ENCODE results near the gene TMEM179.
"Not testable (repeated sequence)": the region's sequence is repeated elsewhere in the genome, so short reads cannot be mapped to it uniquely, and the experiment has no call there.

TMEM179 gene

DNA sequence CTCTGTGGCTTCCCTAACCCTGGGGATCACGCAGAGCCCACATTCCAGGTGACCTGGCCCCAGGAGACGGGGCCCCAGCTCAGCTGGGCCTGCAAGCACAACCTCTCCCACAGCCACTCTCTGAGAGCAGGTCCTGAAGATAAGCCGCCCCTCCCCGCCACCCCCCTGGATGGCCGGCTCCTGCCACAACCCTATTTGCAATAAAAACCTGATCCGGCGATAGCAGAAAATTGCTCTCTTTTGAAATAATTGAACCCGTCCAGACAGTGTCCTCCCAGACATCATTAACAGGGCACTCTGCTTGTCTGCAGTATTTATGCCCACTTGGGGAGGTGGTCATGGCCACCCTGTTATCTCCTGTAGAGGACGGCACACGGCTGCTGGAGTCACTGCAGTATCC is 20.0 kb downstream of the TMEM179 start:
- H3K36me3 ChIP-seq (ENCODE audit: insufficient read depth, low read length) = no peaks in the 10 kb centered on the region
- H3K27ac ChIP-seq (ENCODE audit: low read depth, low read length) = no peak overlapping the region
- no peaks in the 10 kb centered on the region for H3K79me2 ChIP-seq (ENCODE audit: control insufficient read depth, insufficient read depth, low read length, unreplicated experiment)
- H3K4me1 ChIP-seq (ENCODE audit: control insufficient read depth, insufficient read depth, low read length, unreplicated experiment) = no peaks in the 10 kb centered on the region
- H2AFZ ChIP-seq (ENCODE audit: low read length, unreplicated experiment) = no peak overlapping the region
- no peak overlapping the region for H3K4me3 ChIP-seq (ENCODE audit: low read depth, low read length)
- peaks cover 66% of the 10 kb centered on the region for H3K27me3 ChIP-seq (ENCODE audit: insufficient read depth, low read length)

GRCh38 chr14:104583424-104584306 is 20.9 kb downstream of the TMEM179 start:
- Histone ChIP-seq H3K4me3 (ENCODE audit: low read depth, low read length) (no peak overlapping the region), H3K27me3 (ENCODE audit: insufficient read depth, low read length) (peaks cover 75% of the 10 kb centered on the region), H2AFZ (ENCODE audit: low read length, unreplicated experiment) (no peak overlapping the region), H3K4me1 (ENCODE audit: control insufficient read depth, insufficient read depth, low read length, unreplicated experiment) (no peaks in the 10 kb centered on the region), H3K79me2 (ENCODE audit: control insufficient read depth, insufficient read depth, low read length, unreplicated experiment) (no peaks in the 10 kb centered on the region), H3K27ac (ENCODE audit: low read depth, low read length) (no peak overlapping the region), H3K36me3 (ENCODE audit: insufficient read depth, low read length) (no peaks in the 10 kb centered on the region)

DNA sequence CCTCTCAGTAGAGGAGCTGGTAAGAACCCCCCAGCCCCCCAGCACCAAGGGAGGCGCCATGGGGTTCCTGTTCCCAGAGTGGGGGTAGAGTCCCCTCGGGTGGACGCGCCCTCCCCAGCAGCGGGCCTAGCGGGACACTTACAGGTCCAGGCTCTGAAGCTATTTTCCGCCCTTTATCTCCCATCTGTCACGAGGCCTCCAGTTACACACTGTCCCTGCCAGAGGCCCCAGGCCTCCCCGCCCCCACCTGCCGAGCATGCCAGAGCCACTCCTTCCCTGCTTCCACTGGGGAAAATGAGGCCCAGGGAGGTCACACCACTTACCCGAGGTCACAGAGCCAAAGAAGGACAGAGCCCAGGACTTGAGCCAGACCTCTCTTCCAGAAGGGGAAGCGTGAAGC is 21.9 kb downstream of the TMEM179 start:
- no peaks in the 10 kb centered on the region for H3K36me3 ChIP-seq (ENCODE audit: insufficient read depth, low read length)
- H2AFZ ChIP-seq (ENCODE audit: low read length, unreplicated experiment) = no peak overlapping the region
- no peak overlapping the region for H3K4me3 ChIP-seq (ENCODE audit: low read depth, low read length)
- H3K27me3 ChIP-seq (ENCODE audit: insufficient read depth, low read length) = peaks cover 85% of the 10 kb centered on the region
- no peak overlapping the region for H3K27ac ChIP-seq (ENCODE audit: low read depth, low read length)
- H3K4me1 ChIP-seq (ENCODE audit: control insufficient read depth, insufficient read depth, low read length, unreplicated experiment) = no peaks in the 10 kb centered on the region
- no peaks in the 10 kb centered on the region for H3K79me2 ChIP-seq (ENCODE audit: control insufficient read depth, insufficient read depth, low read length, unreplicated experiment)

DNA sequence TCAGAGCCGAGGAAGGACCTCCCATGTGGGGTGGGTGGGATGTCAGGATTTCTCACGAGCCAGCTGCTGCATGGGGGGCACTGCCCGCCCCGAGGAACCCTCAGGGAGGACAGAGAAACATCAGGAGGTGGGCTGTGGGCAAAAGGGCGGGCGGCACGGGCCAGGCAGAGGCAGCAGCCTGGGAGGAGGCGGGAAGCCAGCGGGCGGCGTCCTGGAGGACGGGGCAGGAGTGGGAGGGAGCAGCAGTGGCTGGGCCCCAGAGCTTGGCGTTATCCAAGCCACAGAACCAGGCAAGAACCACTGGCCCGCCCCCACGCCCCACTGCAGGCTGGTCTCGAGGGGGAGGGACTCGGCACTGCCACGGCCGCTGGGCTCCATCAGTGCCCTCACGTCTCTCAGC is 22.6 kb downstream of the TMEM179 start:
- Histone ChIP-seq H3K79me2 (ENCODE audit: control insufficient read depth, insufficient read depth, low read length, unreplicated experiment) (no peaks in the 10 kb centered on the region), H3K4me3 (ENCODE audit: low read depth, low read length) (no peak overlapping the region), H3K27me3 (ENCODE audit: insufficient read depth, low read length) (peaks cover 92% of the 10 kb centered on the region), H3K4me1 (ENCODE audit: control insufficient read depth, insufficient read depth, low read length, unreplicated experiment) (no peaks in the 10 kb centered on the region), H3K27ac (ENCODE audit: low read depth, low read length) (no peak overlapping the region), H3K36me3 (ENCODE audit: insufficient read depth, low read length) (no peaks in the 10 kb centered on the region), H2AFZ (ENCODE audit: low read length, unreplicated experiment) (no peak overlapping the region)

- H3K36me3 ChIP-seq (ENCODE audit: insufficient read depth, low read length) = no peaks in the 10 kb centered on the region
- no peak overlapping the region for H3K27ac ChIP-seq (ENCODE audit: low read depth, low read length)
- no peak overlapping the region for H2AFZ ChIP-seq (ENCODE audit: low read length, unreplicated experiment)
- peaks cover 95% of the 10 kb centered on the region for H3K27me3 ChIP-seq (ENCODE audit: insufficient read depth, low read length)
- H3K79me2 ChIP-seq (ENCODE audit: control insufficient read depth, insufficient read depth, low read length, unreplicated experiment) = no peaks in the 10 kb centered on the region
- no peaks in the 10 kb centered on the region for H3K4me1 ChIP-seq (ENCODE audit: control insufficient read depth, insufficient read depth, low read length, unreplicated experiment)
- H3K4me3 ChIP-seq (ENCODE audit: low read depth, low read length) = no peak overlapping the region
These were observed 23.1 kb downstream of the TMEM179 start for GRCh38 chr14:104581521-104581920.

DNA sequence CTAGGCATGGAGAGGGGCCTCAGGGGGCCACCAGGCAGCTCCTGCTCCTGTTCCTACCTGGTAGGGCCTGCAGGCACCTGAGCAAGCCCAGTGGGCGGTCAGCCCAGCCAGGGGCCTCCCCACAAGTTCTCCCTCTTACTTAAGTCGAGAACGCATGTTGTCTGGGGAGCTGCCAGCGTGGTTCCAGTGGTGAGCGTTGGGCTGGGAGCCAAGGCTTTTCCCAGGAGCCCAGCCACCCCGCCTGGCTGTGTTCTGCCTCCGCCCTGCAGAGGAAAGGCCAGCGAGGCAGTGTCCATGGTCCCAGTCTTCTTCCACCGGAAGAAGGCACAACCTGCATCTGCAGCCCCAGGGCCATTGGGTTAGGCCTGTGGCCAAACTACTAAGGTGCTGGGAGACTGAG is 23.6 kb downstream of the TMEM179 start:
- no peaks in the 10 kb centered on the region for H3K79me2 ChIP-seq (ENCODE audit: control insufficient read depth, insufficient read depth, low read length, unreplicated experiment)
- no peaks in the 10 kb centered on the region for H3K4me1 ChIP-seq (ENCODE audit: control insufficient read depth, insufficient read depth, low read length, unreplicated experiment)
- H2AFZ ChIP-seq (ENCODE audit: low read length, unreplicated experiment) = no peak overlapping the region
- H3K27ac ChIP-seq (ENCODE audit: low read depth, low read length) = no peak overlapping the region
- H3K36me3 ChIP-seq (ENCODE audit: insufficient read depth, low read length) = no peaks in the 10 kb centered on the region
- no peak overlapping the region for H3K4me3 ChIP-seq (ENCODE audit: low read depth, low read length)
- H3K27me3 ChIP-seq (ENCODE audit: insufficient read depth, low read length) = peaks cover 91% of the 10 kb centered on the region

GRCh38 chr14:104579939-104580338 is 24.6 kb downstream of the TMEM179 start:
- not testable (repeated sequence) for H3K36me3 ChIP-seq (ENCODE audit: insufficient read depth, low read length); H3K27ac ChIP-seq (ENCODE audit: low read depth, low read length); H2AFZ ChIP-seq (ENCODE audit: low read length, unreplicated experiment); H3K4me1 ChIP-seq (ENCODE audit: control insufficient read depth, insufficient read depth, low read length, unreplicated experiment); H3K4me3 ChIP-seq (ENCODE audit: low read depth, low read length); H3K79me2 ChIP-seq (ENCODE audit: control insufficient read depth, insufficient read depth, low read length, unreplicated experiment)
- peaks cover 81% of the 10 kb centered on the region for H3K27me3 ChIP-seq (ENCODE audit: insufficient read depth, low read length)

GRCh38 chr14:104579507-104579906 is 25.1 kb downstream of the TMEM179 start, which contains the start of gene C14orf180:
C14orf180 (plus strand) TSS chr14:104579764; CDS start chr14:104586431, 6,667 bp downstream.
- Histone ChIP-seq H3K27me3 (ENCODE audit: insufficient read depth, low read length) (peaks cover 77% of the 10 kb centered on the region), H3K27ac (ENCODE audit: low read depth, low read length) (no peak within 1 kb of the TSS), H3K36me3 (ENCODE audit: insufficient read depth, low read length) (no peaks in the 10 kb centered on the region), H3K4me1 (ENCODE audit: control insufficient read depth, insufficient read depth, low read length, unreplicated experiment) (no peaks in the 10 kb centered on the region), H3K79me2 (ENCODE audit: control insufficient read depth, insufficient read depth, low read length, unreplicated experiment) (no peaks in the 10 kb centered on the region), H3K4me3 (ENCODE audit: low read depth, low read length) (no peak within 1 kb of the TSS), H2AFZ (ENCODE audit: low read length, unreplicated experiment) (no peak within 1 kb of the TSS)

DNA sequence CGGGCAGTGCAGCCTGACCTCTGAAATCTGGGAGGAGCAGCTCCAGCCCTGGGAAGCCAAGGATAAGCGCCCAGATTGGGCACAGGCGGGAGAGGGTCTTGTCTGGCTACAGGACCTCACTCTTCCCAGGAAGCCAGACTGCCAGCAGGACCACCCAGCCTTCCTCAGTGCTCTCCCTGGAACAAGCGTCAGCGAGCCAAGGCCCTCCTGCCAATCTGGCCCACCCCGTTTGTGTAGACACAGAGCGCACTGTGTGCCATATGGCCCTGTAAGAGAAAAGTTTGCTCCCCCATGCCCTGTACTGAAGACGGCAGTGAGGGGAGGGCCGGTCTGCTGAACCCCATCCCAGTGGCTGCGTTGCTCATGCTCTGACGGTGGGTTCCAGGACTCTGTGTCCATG is 26.3 kb downstream of the TMEM179 start:
- Histone ChIP-seq H3K27ac (ENCODE audit: low read depth, low read length) (no peak overlapping the region), H3K4me1 (ENCODE audit: control insufficient read depth, insufficient read depth, low read length, unreplicated experiment) (no peaks in the 10 kb centered on the region), H3K79me2 (ENCODE audit: control insufficient read depth, insufficient read depth, low read length, unreplicated experiment) (no peaks in the 10 kb centered on the region), H3K27me3 (ENCODE audit: insufficient read depth, low read length) (peaks cover 66% of the 10 kb centered on the region), H3K36me3 (ENCODE audit: insufficient read depth, low read length) (no peaks in the 10 kb centered on the region), H2AFZ (ENCODE audit: low read length, unreplicated experiment) (no peak overlapping the region), H3K4me3 (ENCODE audit: low read depth, low read length) (no peak overlapping the region)

DNA sequence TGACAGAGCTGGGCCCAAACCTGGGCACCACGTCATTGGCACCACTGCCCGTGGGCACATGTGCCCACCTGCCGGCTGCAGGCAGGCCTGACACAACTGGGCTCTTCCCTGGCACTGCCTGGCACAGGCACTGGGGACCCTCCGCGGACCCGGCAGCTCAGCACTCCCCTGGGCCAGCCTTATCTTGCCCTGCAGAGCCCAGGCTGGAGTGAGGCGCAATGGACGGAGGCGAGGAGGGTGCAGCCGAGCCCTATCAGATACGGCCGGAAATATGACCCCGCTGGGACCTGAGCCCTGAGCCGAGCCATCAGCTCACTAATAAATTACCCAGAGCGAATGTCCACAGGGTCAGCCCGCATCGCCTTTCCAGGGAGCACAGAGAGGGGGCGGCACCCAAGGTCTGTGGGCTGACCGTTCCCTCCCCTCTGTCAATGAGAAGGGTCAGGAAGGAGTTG is 26.7 kb downstream of the TMEM179 start:
- no peak overlapping the region for H3K27ac ChIP-seq (ENCODE audit: low read depth, low read length)
- H3K4me1 ChIP-seq (ENCODE audit: control insufficient read depth, insufficient read depth, low read length, unreplicated experiment) = no peaks in the 10 kb centered on the region
- H3K27me3 ChIP-seq (ENCODE audit: insufficient read depth, low read length) = peaks cover 62% of the 10 kb centered on the region
- H3K36me3 ChIP-seq (ENCODE audit: insufficient read depth, low read length) = no peaks in the 10 kb centered on the region
- H3K79me2 ChIP-seq (ENCODE audit: control insufficient read depth, insufficient read depth, low read length, unreplicated experiment) = no peaks in the 10 kb centered on the region
- H3K4me3 ChIP-seq (ENCODE audit: low read depth, low read length) = no peak overlapping the region
- no peak overlapping the region for H2AFZ ChIP-seq (ENCODE audit: low read length, unreplicated experiment)

DNA sequence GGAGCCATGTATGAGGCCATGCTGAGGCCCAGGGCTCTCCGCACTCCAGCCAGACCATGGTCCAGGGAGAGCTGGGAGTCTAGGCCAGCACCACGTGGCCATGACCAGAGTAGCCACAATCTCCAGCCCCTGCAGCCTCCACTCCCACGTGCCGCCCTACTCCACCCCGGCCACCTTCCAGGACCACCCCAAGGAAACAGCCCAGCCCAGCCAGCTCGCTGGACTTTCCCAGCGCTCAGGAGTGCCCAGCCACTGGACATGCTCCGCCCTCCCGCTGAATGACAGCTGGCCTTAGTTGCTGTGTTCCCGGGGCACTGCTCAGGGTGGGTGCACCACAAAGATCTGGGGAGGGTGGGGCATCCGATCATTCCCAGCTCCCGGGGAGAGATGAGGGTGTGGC is 27.1 kb downstream of the TMEM179 start:
- Histone ChIP-seq H3K4me3 (ENCODE audit: low read depth, low read length) (no peak overlapping the region), H3K79me2 (ENCODE audit: control insufficient read depth, insufficient read depth, low read length, unreplicated experiment) (no peaks in the 10 kb centered on the region), H3K36me3 (ENCODE audit: insufficient read depth, low read length) (no peaks in the 10 kb centered on the region), H3K27me3 (ENCODE audit: insufficient read depth, low read length) (peaks cover 59% of the 10 kb centered on the region), H3K27ac (ENCODE audit: low read depth, low read length) (no peak overlapping the region), H3K4me1 (ENCODE audit: control insufficient read depth, insufficient read depth, low read length, unreplicated experiment) (no peaks in the 10 kb centered on the region), H2AFZ (ENCODE audit: low read length, unreplicated experiment) (no peak overlapping the region)
